Measurements from ENCODE around the gene C11orf42.

C11orf42 gene

DNA sequence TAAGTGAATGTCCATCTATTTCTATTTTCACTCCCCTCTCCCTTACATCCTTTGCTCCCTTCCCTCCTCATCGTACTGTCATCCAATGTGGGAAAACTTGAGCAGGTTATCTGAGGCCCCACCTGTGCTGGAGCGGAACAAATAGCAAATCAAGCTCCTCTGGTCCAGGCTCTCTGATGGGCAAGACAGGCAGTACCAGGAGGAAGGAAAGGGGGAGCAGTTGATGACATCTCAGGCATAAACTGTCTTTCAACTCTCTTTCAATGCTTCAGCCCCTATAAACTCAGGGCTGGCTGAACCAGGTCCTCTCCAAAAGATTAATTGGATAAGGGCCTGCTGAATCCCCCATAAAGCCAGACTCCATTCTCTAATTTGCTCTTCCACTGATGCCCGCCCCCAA, 52.8 kb downstream of the C11orf42 start:
- DNase-seq (ENCODE audit: low spot score) = no peak

DNA sequence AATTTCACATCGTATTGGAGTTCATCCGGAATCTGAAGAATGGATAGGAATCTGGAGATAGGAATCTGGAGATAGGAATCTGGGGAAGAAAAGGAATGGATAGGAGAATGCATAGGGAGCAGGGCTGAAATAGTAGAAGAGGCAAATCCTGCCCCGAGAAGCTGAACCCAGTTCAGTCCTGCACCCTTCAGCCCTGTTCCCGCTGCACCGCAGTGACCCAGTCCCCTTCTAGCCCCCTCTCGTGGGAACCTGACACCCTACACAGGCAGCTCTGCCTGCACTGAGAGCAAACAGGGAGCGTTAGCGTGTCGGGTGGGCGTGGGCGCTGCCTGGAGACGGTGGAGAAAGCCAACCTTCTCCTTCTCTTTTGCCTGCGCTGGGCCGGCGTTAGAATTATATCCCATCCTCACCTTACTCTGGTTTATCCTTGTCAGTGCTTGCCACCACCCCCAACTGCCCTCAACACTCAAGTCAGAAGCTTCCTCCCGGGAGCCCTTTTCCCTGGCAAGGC, 53.3 kb downstream of the C11orf42 start:
- DNase-seq (ENCODE audit: low spot score) = no peak

DNA sequence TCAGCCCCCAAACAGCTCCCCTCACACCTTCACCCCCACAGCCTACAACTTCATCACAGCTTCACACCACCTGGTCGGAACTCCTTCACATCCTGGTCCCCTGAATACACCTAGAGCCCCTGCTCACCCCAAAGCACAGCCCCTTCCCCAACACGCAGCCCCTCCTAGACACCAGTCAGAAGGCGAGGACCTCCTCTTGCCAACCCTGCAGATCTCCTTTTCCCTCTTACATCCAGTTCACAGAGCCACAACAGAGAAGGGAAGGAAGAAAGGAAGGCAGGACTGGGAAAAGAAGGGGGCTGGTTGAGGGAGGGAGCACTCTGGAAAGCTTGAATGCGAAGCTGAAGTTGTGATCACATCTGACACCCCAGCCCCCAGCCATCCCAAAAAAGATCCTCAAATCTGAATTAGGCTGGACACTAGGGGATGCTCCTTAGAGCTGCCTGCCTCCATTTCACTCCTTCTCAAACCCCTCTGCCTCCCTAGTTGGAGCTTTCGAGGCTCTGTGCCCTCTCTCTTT, 54.9 kb downstream of the C11orf42 start:
- DNase-seq (ENCODE audit: low spot score) = no peak

All from NAMALWA (cell line).